ENCODE results near the gene MAML3.

DNA sequence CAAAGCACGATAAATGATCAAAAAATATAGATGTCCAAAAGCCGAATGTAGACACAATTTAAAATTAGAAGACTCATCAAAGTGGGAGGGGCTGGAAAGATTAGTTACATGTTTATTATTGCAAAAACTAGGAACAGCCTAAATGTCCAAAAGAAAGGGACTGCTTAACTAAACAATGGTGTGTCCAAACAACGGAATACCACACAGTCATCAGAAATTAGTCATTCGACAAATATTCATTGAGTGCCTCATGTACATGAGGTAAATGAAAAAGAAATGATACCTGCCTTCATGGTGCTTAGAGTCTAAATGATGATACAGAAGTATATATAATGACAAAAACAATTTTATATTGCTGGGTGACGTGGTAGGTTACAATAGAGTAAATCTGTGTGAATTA lies 139.7 kb downstream of the MAML3 start:
- TF ChIP-seq, protein P1, sequence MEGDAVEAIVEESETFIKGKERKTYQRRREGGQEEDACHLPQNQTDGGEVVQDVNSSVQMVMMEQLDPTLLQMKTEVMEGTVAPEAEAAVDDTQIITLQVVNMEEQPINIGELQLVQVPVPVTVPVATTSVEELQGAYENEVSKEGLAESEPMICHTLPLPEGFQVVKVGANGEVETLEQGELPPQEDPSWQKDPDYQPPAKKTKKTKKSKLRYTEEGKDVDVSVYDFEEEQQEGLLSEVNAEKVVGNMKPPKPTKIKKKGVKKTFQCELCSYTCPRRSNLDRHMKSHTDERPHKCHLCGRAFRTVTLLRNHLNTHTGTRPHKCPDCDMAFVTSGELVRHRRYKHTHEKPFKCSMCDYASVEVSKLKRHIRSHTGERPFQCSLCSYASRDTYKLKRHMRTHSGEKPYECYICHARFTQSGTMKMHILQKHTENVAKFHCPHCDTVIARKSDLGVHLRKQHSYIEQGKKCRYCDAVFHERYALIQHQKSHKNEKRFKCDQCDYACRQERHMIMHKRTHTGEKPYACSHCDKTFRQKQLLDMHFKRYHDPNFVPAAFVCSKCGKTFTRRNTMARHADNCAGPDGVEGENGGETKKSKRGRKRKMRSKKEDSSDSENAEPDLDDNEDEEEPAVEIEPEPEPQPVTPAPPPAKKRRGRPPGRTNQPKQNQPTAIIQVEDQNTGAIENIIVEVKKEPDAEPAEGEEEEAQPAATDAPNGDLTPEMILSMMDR (IDR thresholded peaks at IDR 0.05) = no peak
- TF ChIP-seq POLR2A (IDR thresholded peaks at IDR 0.05) = no peak

Data from uterus (tissue), 2 donors.